ENCODE measurements around the gene TRAPPC5.

The TRAPPC5 gene

DNA sequence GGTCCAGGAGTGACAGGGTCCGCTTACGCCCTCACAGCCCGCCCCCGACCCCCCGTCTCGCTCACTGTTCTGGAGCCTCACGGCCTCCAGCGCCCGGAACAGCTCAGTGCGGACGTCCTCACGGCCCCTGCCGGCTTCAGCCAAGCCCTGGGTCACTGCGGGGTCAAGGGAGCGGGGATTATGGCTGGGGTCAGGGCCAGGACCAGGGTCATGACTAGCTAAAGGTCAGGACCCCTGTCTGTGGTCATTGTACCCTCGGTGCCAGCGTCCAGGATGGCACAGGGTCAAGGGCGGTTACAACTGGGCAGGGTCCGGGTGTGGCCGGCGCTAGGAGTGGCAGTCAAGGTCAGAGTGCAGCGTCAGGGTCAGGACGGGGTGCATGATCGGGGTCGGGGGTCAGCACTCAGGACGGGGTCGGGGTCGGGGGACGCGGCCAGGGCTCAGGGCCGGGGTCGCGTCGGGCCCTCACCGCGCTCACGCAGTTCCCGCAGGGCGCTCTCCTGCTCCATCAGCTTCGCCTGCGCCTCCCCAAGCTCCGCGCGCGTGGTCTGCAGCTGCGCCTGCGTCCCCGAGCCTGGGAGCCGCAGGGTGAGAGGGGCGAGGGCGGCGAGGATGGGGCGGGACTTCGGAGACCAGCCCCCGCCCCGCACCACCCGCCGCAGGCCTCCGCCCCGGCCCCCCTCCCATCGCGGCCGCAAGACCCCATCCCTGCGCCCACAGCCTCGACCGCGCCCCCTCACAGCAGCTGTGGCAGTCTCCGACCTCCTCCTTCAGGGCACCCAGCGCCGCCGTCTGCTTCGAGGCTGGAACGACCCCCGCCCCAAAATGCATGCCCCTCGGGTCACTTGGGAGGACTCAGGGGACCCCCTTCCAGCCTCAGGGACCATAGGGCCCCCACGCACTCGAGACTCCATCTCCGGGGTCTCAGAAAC, 49.9 kb downstream of the TRAPPC5 start:
- FAIRE-seq (no peak), DNase-seq (ENCODE audit: low spot score) (no peak)

DNA sequence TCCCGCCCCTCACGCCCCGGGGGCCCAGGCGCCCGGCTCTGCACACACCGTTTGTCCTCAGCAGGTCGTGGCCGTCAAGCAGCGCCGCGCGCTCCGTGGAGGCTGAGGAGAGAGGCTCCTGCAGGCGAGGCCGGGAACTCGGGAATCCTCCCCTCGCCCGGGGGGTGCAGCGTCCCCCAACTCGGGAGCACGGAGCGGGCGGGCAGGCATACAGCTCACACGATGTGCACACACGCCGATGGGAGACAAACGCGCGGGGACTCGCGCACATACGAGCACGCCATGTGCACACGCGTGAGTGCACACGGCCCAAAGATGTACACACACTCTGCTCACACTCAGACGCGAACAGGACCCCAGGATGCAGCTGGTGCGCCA, 50.6 kb downstream of the TRAPPC5 start:
- FAIRE-seq (no peak), DNase-seq (ENCODE audit: low spot score) (no peak)

DNA sequence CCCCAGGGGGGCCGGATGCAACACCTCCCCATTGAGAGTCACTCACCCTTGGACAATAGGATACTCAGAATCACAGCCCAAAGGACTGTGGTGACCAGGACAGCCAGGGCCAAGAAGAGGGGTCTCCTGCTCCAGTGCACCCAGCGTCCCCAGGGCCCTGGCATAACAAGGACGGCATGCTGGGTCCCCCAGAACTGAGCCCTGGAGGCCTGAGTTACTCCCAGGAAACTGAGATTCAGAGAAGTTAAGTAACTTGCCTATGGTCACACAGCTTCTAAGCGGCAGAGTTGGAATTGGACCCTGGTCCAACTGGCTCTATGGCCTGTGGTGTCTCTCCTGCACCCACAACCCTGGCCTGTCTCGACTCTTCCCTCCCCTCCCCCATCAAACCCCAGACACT, 51.0 kb downstream of the TRAPPC5 start:
- FAIRE-seq (no peak), DNase-seq (ENCODE audit: low spot score) (no peak)

DNA sequence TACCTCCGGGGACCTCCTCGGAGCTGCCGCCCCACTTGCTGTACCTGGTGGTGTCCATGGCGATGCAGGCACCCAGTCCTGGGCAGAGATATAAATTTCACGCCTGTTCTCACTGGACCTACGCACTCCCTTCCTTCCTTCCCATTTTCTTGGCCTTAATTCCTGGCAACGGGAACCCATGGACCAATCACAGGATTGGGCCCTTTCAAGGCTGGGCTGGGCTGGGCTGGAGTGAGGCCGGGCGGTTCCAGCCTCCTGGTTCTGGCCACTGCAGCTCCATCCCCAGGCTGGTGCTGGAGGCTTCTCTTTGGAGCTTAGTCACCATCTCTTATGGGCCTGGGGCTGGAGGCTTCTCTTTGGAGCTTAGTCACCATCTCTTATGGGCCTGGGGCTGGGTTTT, 51.4 kb downstream of the TRAPPC5 start, which contains the start of gene CLEC4G:
TSS of gene CLEC4G (minus strand) at position 66 of the 400 bp plus-strand sequence. CDS start at position 58, 8 bp downstream.
- no peak for FAIRE-seq
- no peak for DNase-seq (ENCODE audit: low spot score)

DNA sequence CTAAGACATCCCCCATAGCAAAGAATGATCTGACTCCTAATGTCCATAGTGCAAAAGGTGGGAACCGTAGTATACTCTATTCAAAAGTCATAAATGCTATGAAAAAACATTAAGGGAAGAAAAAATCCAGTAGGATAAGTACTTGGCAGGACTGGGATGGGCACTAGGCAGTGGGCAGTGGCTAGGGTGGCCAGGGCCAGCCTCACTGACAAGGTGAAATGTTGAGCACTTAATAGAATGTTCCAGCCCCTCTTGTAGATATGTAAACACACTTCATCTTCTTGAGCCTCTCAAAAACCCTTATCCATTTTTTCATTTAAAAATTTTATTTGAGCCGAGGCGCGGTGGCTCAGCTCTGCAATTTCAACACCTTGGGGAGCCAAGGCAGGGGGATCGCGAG, 52.7 kb downstream of the TRAPPC5 start:
- FAIRE-seq, result no peak
- DNase-seq (ENCODE audit: low spot score), result no peak

DNA sequence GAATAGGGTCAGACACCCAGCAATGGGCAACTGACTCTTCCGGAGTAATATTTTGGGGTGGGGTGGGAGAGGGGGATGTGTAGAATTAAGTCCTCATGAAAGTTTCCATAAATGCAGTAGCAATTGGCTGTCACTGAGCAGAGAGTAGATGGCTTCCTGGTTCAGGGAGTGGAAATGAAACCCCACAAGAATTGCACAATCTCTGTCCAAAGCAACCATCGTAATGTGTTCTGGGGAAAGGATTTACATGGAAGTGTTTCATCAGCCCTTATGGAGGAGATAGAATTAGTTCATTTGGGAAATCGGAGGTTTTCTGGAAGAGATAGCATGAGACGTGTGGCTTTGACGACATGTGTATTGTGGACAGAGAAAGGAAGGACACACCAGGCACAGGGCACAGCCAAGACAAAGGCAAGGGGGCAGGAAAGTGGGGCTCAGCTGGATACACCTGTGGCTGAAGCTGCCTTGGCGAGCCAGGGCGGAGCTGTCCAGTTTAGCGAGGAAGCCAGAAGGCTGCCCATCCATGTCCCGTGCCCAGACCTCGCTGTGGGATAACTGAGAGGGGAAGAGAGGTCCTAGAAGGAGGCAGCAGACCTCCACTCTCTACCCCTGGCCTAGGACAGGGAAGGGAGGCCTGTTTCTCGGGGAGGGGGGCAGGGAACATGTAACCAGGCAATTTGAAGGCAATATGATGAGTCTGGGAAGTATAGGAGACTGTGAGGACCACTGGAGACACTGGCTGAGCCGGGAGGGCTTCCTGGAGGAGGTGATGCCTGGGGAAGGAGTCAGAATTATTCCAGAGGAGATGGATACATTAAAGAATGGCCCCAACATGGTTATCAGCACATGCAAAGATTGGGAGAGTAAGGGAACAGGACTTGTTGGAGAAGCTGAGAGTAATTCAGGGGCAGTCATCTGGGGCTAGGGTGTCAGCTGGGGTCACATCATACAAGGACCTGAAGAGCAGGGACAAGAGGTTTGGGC, 53.9 kb downstream of the TRAPPC5 start:
- DNase-seq (ENCODE audit: low spot score), result no peak
- FAIRE-seq, result no peak

DNA sequence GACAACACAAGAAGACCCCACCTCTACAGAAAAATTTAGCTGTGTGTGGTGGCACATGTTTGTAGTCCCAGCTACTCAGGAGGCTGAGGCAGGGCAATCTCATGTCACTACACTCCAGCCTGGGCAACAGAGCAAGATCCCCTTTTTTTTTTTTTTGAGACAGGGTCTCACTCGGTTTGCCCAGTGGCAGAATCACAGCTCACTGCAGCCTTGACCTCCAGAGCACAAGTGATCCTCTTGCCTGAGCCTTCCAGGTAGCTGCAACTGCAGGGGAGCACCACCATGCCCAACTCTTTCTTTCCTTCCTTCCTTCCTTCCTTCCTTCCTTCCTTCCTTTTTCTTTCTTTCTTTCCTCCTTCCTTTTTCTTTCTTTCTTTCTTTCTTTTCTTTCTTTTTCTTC, 55.5 kb downstream of the TRAPPC5 start:
- DNase-seq (ENCODE audit: low spot score) (no peak), FAIRE-seq (no peak)

DNA sequence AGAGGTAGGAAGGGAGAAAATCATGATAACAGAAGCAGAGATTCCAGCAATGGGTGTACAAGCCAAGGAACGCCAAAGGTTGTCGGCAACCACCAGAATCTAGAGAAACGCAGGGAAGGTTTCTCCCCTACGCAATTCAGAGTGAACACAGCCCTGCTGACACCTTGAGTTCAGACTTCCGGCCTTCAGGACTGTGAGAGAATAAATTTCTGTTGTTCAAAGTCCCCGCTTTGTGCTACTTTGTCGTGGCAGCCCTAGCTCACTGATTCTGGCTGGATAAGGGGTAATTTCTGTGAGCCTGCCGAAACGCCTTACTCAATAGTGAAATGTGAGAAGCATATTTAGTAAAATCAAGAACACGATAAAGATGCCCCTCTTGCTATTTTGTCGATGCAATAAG, 56.6 kb downstream of the TRAPPC5 start:
- DNase-seq (ENCODE audit: low spot score) (no peak), FAIRE-seq (no peak)
